Activated naive CD8-positive, alpha-beta T cell treated with anti-CD3 and anti-CD28 coated beads, Interleukin-2, amount 50 U/mL, for 24 hours (primary cell): Measurements from ENCODE around the gene ELMO1.
A peak's percentile ranks its signal among the peaks of the same experiment; 100 is the strongest.

ENCODE experiments used
- ATAC-seq: fragments of 150-1000 bp; cut with Tn5 transposase; one replicate; pipeline ENCODE4 v1.10.0; 2021
- DNase-seq: peaks from one replicate; pipeline ENCODE4 v3.0.0; 2021
- H3K27ac Mint-ChIP-seq: one replicate; pipeline ENCODE4 v1.8.0; 2021; ENCODE audit warnings: mild to moderate bottlenecking, mixed read lengths
- H3K27me3 Mint-ChIP-seq: one replicate; pipeline ENCODE4 v1.8.0; 2021; ENCODE audit warnings: mixed read lengths
- H3K36me3 Mint-ChIP-seq: one replicate; pipeline ENCODE4 v1.8.0; 2021; ENCODE audit warnings: low read depth, mixed read lengths
- H3K4me1 Mint-ChIP-seq: one replicate; pipeline ENCODE4 v1.8.0; 2021; ENCODE audit warnings: mixed read lengths
- H3K4me3 Mint-ChIP-seq: one replicate; pipeline ENCODE4 v1.8.0; 2021; ENCODE audit warnings: mild to moderate bottlenecking, moderate library complexity, mixed read lengths
- H3K9me3 Mint-ChIP-seq: one replicate; pipeline ENCODE4 v1.8.0; 2021; ENCODE audit warnings: mixed read lengths

The ELMO1 gene

DNA sequence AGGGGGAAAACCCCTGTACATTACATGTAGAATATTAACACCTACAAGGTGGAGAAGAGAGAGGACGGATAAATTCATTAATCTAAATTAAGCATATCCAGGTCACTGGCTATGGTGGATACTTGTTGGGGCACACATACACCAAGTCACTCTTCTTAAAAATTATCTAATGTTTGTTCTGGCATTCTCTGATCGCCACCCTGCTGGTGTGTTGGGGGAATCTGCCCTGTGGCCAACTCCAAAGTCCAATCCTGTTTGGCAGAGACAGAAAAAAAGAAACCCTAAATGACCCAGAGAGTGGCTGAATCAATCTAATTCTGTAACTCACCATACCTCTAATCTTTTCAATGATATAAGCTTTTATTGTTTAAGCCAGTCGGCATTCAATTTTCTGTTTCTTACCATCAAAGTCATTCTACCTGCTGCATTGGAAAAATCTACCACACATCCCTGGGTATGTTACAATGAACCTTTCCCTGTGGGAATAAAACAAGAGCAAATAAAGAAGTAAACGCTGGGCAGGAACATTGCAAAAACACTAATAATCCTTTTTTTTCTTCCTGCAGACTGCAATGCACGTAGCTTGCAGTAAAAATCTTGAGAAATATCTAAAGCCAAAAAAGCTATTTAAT, 34.2 kb downstream of the ELMO1 start:
- H3K27me3 Mint-ChIP-seq, result no peaks in the 10 kb centered on the region
- ATAC-seq, result no peak
- peaks cover 5% of the 10 kb centered on the region for H3K9me3 Mint-ChIP-seq
- H3K4me3 Mint-ChIP-seq, result no peak overlapping the region
- peaks cover 11% of the 10 kb centered on the region for H3K36me3 Mint-ChIP-seq
- H3K4me1 Mint-ChIP-seq, result peaks cover 60% of the 10 kb centered on the region
- H3K27ac Mint-ChIP-seq, result no peak overlapping the region
- DNase-seq, result no peak

DNA sequence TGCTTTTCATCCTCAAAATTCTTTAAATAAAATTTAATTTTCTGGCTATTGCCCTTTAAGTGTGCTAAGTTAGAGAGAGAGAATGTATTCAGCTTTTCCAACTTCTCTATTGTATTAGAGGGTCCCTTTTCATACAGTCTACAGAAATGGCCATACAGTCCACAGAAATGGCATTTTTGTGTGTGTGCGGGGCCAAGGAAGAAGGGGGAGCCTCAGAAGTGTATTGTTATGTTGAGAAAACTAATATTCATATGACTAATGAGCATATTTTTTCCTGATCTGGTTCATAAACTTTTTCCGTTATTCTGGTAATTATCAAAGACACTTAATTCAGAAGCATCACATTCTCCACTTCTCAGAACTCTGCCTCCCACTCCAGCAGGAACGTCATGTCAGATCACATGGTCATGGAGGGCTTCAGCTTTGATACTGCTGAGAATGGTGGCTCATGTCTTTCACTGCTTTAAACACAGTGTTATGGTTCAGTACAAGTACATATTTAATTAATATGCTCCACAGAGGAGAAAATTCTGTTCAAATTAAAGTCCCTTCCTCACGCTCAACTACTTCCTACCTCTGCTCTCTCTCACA, 37.1 kb downstream of the ELMO1 start:
- H3K4me1 Mint-ChIP-seq, result peaks cover 71% of the 10 kb centered on the region
- DNase-seq, result peak; percentile 45
- peak overlapping the region; percentile 16 for H3K4me3 Mint-ChIP-seq
- peaks cover 9% of the 10 kb centered on the region for H3K36me3 Mint-ChIP-seq
- H3K27me3 Mint-ChIP-seq, result no peaks in the 10 kb centered on the region
- peak overlapping the region; percentile 98 for H3K27ac Mint-ChIP-seq
- peaks cover 5% of the 10 kb centered on the region for H3K9me3 Mint-ChIP-seq
- peak; percentile 65 for ATAC-seq

DNA sequence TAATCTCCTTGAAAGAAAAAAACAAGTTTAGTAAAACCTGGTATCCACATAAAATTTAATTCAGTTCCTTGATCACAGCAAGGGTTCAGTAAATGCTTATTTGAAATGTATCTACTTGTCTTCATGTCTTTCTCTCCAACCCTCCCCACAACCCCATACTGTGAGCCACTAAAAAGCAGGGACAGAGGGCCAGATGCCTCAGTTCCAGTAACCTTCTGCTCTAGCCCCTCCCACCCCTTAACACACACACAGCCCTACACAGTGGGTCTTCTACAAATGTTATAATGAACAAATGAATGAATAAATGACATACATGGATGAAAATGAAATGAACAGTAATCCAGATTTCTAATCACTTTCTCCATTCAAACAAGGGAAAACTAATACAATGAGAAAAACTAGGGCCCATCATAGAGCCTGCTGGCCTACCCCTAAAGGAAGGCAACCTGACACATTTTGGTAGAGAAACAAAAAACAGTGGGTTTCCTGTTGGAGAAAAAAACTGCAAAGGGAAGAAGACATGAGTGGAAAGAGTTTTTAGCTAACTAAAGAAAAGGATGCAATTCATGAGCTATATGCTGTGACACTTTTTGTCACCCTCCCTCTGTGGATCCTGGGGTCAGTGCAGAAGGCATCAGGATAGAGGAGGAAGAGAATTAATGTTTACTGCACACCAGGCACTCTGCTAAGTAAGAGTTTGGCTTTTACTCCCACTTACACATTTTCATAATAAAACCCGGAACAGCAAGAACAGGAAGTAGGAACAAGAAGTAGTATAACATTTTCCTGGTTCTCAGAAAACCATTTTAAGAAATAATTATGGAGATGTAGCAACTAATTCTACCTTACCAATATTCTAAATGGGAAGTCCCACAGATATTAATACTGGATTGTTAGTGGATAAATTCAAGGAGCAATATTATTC, 38.1 kb downstream of the ELMO1 start:
- H3K27ac Mint-ChIP-seq, result peak overlapping the region; percentile 98

DNA sequence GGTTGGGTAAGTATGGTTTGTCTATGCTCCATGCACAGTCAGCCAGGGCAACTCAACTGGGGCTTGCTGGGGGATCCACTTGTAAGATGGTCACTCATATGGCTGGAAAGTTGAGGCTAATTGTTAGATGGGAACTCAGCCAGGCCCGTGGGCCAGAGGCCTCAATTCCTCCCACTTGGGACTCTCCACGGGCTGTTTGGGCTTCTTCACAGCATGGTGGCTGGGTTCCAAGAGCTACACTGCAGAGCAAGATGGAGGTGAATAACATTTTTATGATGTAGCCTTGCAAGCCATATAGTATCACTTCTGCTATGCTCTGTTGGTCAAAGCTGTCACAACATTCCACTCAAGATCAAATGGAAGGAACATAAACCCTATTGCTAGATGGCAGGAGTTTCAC, 39.2 kb downstream of the ELMO1 start:
- ATAC-seq (no peak), DNase-seq (no peak)
- Mint-ChIP-seq H3K9me3 (peaks cover 5% of the 10 kb centered on the region), H3K27ac (peak overlapping the region; percentile 98), H3K36me3 (peaks cover 12% of the 10 kb centered on the region), H3K4me1 (peaks cover 87% of the 10 kb centered on the region), H3K27me3 (no peaks in the 10 kb centered on the region), H3K4me3 (peak overlapping the region; percentile 77)

More for the DNA sequence above, 38.1 kb downstream of the ELMO1 start:
- DNase-seq, result no peak
- H3K4me1 Mint-ChIP-seq, result peaks cover 80% of the 10 kb centered on the region
- no peaks in the 10 kb centered on the region for H3K27me3 Mint-ChIP-seq
- peaks cover 12% of the 10 kb centered on the region for H3K36me3 Mint-ChIP-seq
- peaks cover 5% of the 10 kb centered on the region for H3K9me3 Mint-ChIP-seq
- no peak for ATAC-seq
- peak overlapping the region; percentile 27 for H3K4me3 Mint-ChIP-seq

DNA sequence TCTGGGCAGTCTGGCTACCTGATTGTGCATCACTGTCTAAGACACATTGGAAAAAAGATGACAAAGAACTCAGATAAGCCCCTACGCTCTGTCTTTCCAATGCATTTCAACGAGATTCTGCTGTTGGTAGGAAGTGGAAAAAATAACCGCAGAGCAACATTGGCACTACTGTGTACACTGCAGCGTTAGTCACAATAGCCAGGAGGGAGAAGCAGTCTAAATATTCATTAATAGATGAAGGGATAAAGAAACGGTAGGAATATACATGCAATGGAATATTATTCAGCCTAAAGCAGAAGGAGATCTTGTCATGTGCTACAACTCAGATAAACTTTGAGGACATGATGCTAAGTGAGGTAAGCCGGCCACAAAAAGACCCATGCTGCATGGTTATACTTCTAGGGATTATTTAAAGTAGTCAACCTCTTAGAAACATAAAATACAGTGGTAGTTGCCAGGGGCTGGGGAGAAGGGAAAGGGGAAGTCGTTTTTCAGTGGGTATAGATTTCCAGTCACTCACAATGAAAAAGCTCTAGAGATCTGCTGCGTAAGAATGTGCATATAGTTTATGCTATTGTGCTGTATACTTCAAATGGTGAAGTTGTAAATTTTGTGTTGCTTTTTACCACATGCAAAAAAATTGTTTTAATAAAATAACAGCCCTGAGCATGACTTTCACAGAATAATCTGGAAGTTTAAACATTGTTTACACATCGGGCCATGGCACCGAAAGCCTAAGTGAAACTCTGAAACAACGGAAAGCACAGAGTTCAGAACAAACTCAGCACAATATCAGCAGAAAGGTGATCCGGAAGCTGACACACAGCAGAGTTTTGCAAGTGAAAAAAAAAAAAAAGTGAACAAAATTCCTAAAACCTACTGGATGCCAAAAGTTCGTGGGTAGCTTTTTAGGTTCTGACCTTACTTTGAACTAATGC, 40.1 kb downstream of the ELMO1 start:
- ATAC-seq (peak; percentile 79), DNase-seq (no peak)
- H3K27ac Mint-ChIP-seq, result peak overlapping the region; percentile 98
- H3K9me3 Mint-ChIP-seq, result peaks cover 5% of the 10 kb centered on the region
- peaks cover 10% of the 10 kb centered on the region for H3K36me3 Mint-ChIP-seq
- peaks cover 87% of the 10 kb centered on the region for H3K4me1 Mint-ChIP-seq
- peak overlapping the region; percentile 77 for H3K4me3 Mint-ChIP-seq
- H3K27me3 Mint-ChIP-seq, result no peaks in the 10 kb centered on the region

DNA sequence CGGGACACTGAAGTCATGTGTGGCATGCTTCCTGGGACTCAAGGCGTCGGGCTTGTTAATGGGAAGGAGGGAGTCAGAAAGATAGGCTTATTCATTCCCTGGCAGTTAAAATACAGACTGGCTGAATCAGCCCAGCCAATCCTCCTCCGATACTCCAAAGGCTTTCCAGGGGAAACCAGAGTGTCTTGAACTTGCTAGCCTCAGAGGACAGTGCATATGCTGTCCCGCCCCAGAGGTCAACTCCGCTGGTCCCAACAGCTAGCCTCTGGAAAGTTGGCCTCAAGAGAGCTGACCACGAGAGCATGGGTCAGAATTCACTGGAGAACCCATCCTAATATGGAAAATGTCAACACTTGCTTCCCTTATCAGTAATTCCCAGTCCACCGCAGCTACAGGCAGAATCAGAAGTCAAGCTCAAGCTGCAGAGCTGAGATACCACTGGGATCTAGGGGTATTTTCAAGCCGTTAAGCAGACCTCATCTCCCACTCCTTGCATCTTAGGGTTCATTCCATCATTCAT, 43.0 kb downstream of the ELMO1 start:
- Mint-ChIP-seq H3K4me3 (no peak overlapping the region), H3K27me3 (no peaks in the 10 kb centered on the region), H3K36me3 (peaks cover 23% of the 10 kb centered on the region), H3K9me3 (peaks cover 14% of the 10 kb centered on the region), H3K27ac (peak overlapping the region; percentile 67), H3K4me1 (peaks cover 58% of the 10 kb centered on the region)
- DNase-seq, result no peak
- no peak for ATAC-seq

DNA sequence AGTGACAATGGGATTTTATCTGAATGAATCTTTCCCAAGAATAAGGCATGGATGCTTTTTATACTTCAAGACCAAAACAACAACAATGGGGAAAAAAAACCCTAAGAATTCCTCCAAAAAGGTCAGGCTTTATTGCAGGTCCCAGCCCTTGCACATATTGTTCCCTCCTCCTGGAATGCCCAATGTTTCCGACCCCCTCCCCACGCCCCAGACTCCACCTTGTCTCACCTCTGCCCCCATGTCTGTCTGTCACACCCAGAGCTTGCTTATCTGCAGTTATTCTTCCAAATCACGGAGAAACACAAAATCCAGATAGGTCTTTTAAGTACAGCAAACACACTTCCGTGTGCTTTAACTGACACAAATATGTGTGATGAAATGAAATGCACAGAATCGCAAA, 43.5 kb downstream of the ELMO1 start:
- Mint-ChIP-seq H3K4me1 (peaks cover 53% of the 10 kb centered on the region), H3K27me3 (no peaks in the 10 kb centered on the region), H3K27ac (no peak overlapping the region), H3K4me3 (no peak overlapping the region), H3K9me3 (peaks cover 14% of the 10 kb centered on the region), H3K36me3 (peaks cover 26% of the 10 kb centered on the region)
- no peak for ATAC-seq
- DNase-seq, result no peak

DNA sequence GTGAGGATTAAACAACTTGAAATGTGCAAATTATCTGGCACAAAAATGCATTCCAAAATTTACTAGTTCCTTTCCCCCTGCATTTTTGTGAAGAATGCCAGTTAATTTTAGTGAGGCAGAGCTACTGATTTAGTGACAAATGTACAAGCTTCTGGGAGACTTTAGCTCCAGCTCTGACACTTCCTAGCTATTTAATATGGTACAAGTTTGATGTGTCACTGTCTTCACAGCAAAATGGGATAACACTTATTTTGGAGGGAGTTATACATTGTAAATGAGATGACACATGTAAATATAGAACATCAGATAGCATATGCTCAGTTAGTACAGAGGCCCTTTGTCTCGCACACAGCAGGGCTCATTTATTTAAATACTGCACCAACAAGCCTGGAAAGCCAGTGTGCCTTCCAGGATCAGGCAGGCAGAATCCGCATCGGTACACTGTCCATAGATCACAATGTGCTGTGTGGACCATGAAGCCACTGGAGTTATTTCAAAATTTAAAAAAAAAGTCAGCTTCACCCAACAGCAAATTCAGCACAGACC, 48.7 kb downstream of the ELMO1 start:
- H3K27me3 Mint-ChIP-seq, result no peaks in the 10 kb centered on the region
- no peak for ATAC-seq
- H3K4me3 Mint-ChIP-seq, result no peak overlapping the region
- peaks cover 23% of the 10 kb centered on the region for H3K36me3 Mint-ChIP-seq
- DNase-seq, result no peak
- peaks cover 25% of the 10 kb centered on the region for H3K4me1 Mint-ChIP-seq
- peaks cover 14% of the 10 kb centered on the region for H3K9me3 Mint-ChIP-seq
- no peak overlapping the region for H3K27ac Mint-ChIP-seq

DNA sequence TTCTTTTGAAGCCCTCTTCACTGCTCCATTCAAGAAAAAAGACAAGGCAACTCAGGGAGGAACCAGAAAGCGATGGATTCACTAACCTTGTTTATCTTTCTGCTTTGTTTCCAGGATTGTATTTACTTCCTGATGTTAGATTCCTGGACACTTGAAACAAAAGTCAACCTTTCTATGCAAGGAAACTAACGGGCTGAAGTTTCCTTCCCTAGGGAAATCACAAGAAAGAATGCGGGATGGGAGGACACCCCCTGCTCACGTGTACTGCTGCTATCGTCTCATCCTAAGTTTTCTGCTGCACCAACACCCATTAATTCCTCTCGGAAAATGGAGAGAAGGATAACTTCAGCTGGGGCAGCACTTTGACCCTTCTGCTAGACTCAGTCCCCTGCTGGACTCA, 50.3 kb downstream of the ELMO1 start:
- Mint-ChIP-seq H3K36me3 (peaks cover 23% of the 10 kb centered on the region), H3K4me3 (no peak overlapping the region), H3K4me1 (peaks cover 30% of the 10 kb centered on the region), H3K27me3 (no peaks in the 10 kb centered on the region), H3K9me3 (peaks cover 14% of the 10 kb centered on the region), H3K27ac (no peak overlapping the region)
- DNase-seq (no peak), ATAC-seq (no peak)

DNA sequence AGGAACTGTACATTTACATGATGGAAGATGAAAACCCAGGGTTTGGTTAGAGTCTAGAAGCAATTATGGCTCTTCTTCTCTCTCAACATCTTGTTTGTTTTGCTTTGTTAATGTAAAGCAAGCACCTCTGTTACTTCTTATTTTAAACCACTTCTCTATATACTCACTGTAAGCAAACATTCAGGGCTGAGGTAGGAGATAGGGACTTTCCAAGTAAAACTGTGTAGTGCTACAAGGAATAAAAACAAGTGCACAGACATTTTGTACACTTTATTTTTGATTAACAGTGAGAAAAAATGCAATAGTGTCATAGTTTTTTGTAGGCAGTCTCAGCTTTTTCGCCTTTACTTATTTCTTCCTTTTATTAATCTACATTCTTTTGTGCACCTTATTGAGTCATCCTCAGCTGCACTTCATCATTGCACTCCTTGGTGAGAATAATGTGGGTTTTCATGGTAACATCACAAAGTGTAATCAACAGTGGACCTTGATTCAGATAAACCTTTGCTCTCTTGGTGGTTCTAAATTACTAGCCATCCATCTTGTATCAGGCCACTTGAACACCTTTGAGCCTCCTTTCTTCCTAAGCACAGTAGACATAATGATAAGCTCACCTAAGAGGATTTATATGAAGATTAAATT, 52.9 kb downstream of the ELMO1 start:
- H3K9me3 Mint-ChIP-seq, result no peaks in the 10 kb centered on the region

DNA sequence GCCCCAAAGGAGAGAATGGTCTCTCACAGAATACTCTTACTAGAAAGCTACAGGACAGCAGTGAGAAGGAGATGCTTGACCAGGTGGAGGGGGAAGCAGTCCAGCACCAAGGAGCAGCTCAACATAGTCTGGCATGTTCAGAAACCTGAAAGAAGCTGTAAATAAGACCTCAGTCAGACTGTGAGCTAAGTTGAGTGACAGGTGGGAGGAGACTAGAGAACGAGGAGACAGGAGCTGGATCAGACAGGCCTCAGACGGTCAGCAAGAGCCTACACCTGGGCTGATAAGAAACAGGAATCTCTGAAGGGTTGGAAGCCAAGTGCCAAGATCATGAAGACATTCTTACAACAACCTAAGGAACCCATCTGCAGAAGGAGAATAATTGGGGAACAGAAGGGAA, 54.5 kb downstream of the ELMO1 start:
- Mint-ChIP-seq H3K9me3 (no peaks in the 10 kb centered on the region), H3K4me1 (peaks cover 49% of the 10 kb centered on the region), H3K27me3 (no peaks in the 10 kb centered on the region), H3K4me3 (no peak overlapping the region), H3K27ac (no peak overlapping the region), H3K36me3 (peaks cover 2% of the 10 kb centered on the region)
- no peak for ATAC-seq
- no peak for DNase-seq

More for the DNA sequence above, 52.9 kb downstream of the ELMO1 start:
- Mint-ChIP-seq H3K27me3 (no peaks in the 10 kb centered on the region), H3K4me3 (no peak overlapping the region), H3K4me1 (peaks cover 43% of the 10 kb centered on the region), H3K36me3 (peaks cover 4% of the 10 kb centered on the region), H3K27ac (peak overlapping the region; percentile 28)
- ATAC-seq, result peak; percentile 77
- no peak for DNase-seq

DNA sequence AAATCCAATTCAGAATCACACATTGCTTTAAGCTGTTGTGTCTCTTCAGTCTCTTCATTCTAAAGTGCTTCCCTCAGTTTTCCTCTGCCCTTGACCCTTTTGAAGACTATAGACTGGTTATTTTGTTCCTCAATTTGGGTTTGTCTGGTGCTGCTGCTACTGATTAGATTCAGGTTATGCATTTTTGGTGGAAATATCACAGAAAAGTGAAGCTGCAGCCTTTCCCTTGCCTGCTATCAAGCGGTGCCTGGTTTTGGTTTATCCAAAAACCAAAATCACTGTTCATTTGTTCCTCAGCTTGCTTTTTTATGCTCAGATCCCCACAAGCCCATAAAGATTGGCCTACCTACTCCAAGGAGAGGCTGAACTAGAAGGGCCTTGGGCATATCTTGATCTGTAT, 55.2 kb downstream of the ELMO1 start:
- Mint-ChIP-seq H3K36me3 (peaks cover 2% of the 10 kb centered on the region), H3K27me3 (no peaks in the 10 kb centered on the region), H3K9me3 (no peaks in the 10 kb centered on the region), H3K4me1 (peaks cover 54% of the 10 kb centered on the region), H3K27ac (no peak overlapping the region), H3K4me3 (no peak overlapping the region)
- ATAC-seq, result no peak
- DNase-seq, result no peak

DNA sequence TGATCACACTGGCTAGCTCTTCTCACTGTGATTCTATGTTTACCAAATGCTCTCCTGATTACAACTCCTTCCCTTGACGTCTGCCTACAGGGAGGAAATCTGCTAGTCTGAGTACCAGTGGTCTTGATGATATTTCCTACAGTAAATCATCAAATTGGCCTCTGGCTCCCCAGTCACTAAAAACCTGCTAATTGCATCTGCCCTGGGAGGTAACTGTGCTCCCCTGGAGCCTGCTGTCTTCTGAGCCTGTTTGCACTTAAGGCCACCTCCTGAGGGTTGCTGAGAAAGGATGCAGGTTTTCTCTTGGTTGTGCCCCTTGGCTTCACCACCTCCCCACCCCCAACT, 56.0 kb downstream of the ELMO1 start:
- Mint-ChIP-seq H3K4me3 (no peak overlapping the region), H3K27ac (no peak overlapping the region), H3K36me3 (peaks cover 2% of the 10 kb centered on the region), H3K27me3 (no peaks in the 10 kb centered on the region), H3K4me1 (peaks cover 51% of the 10 kb centered on the region), H3K9me3 (no peaks in the 10 kb centered on the region)
- DNase-seq, result no peak
- ATAC-seq, result no peak
